HCT116 (cell line): Measurements from ENCODE around the gene SERPINB11. TPM values are rescaled to one million over a fixed set of nuclear protein-coding genes. Genes with fewer than 3 reads are reported as not detected.

ENCODE experiments used
- ATAC-seq: fragments of 200-7000 bp; cut with Tn5 transposase; 2 replicates; pipeline ENCODE4 v1.9.1; 2020; ENCODE audit warnings: mild to moderate bottlenecking, moderate library complexity
- BruUV-seq: library from RNA; stranded (reverse); fragments of 400-500 nt; replicated peaks from 2 replicates; lab custom pipeline; 2021; lab: Mats Ljungman, UMichigan
- CTCF ChIA-PET: fragments of 300-600 bp; sonication (Branson Sonifier 250); formaldehyde crosslinking; loops from one replicate; lab custom pipeline; 2021; ENCODE audit warnings: antibody characterized with exemption; lab: Charles Lee
- POLR2A ChIA-PET: fragments of 300-600, 350-600 bp; sonication (Branson Sonifier 250); formaldehyde crosslinking; loops from one replicate; lab custom pipeline; 2021; ENCODE audit warnings: antibody characterized with exemption; lab: Charles Lee
- RAD21 ChIA-PET, 2 experiments: fragments of 300-600 bp; sonication (Branson Sonifier 250); formaldehyde crosslinking; loops; one replicate each; lab custom pipeline; 2023; ENCODE audit warnings: low total read pairs in 2 of 2; ENCODE audit not compliant: uncharacterized antibody in 2 of 2, unreplicated experiment in 2 of 2, low non-redundant PET in 1 of 2; lab: Charles Lee
- DNase-seq: peaks from one replicate; pipeline ENCODE4 v3.0.0-alpha.2; 2010; ENCODE audit warnings: low read depth, low spot score
- H2AFZ ChIP-seq: fragments of 200-600 bp; shearing (Covaris generic), sonication (generic); 2 replicates; pipeline ENCODE4 v1.6.1; 2017; ENCODE audit warnings: low read depth, mixed run types, mixed read lengths, antibody characterized with exemption, low read length; ENCODE audit not compliant: poor library complexity, severe bottlenecking
- H3K27ac ChIP-seq: 2 replicates; pipeline ENCODE4 v1.5.1; 2012; ENCODE audit warnings: low read depth, low read length
- H3K27me3 ChIP-seq: fragments of 200-600 bp; sonication (generic); 2 replicates; pipeline ENCODE4 v1.6.1; 2016; ENCODE audit warnings: mixed run types, low read length, mixed read lengths; ENCODE audit not compliant: insufficient read depth
- H3K36me3 ChIP-seq, 2 experiments: fragments of 200-500 bp in 1 of 2; fragments of 200-600 bp in 1 of 2; sonication (Bioruptor generic) in 1 of 2; sonication (generic) in 1 of 2; 2 replicates each; pipeline versions ENCODE4 v1.5.1 to v1.6.1; 2014 to 2016; ENCODE audit warnings: low read length in 2 of 2, inconsistent platforms in 1 of 2, mixed read lengths in 1 of 2, mixed run types in 1 of 2; ENCODE audit not compliant: insufficient read depth in 2 of 2, control insufficient read depth in 1 of 2
- H3K4me1 ChIP-seq, 2 experiments: fragments of 200-600 bp in 1 of 2; sonication (generic) in 1 of 2; 2 replicates each; pipeline versions ENCODE4 v1.5.1 to v1.6.1; 2012 to 2017; ENCODE audit warnings: low read length in 2 of 2, inconsistent platforms in 1 of 2, mild to moderate bottlenecking in 1 of 2, mixed read lengths in 1 of 2, mixed run types in 1 of 2, moderate library complexity in 1 of 2; ENCODE audit not compliant: insufficient read depth in 2 of 2, control insufficient read depth in 1 of 2
- H3K4me2 ChIP-seq: fragments of 200-600 bp; sonication (generic); 2 replicates; pipeline ENCODE4 v1.6.1; 2017; ENCODE audit warnings: mixed run types, low read length, mixed read lengths
- H3K4me3 ChIP-seq, 2 experiments: fragments of 200-600 bp in 1 of 2; sonication (generic) in 1 of 2; replicated peaks in 1 of 2; 2 replicates each; pipeline ENCODE4 v1.5.1; 2011 to 2016; ENCODE audit warnings: low read length in 2 of 2, control low read depth in 1 of 2, low read depth in 1 of 2, mild to moderate bottlenecking in 1 of 2, mixed read lengths in 1 of 2, mixed run types in 1 of 2
- H3K79me2 ChIP-seq: fragments of 200-600 bp; sonication (generic); 2 replicates; pipeline ENCODE4 v1.6.1; 2017; ENCODE audit warnings: mild to moderate bottlenecking, mixed run types, low read length, moderate library complexity, mixed read lengths; ENCODE audit not compliant: insufficient read depth
- H3K9ac ChIP-seq: fragments of 200-600 bp; sonication (generic); 2 replicates; pipeline ENCODE4 v1.6.1; 2016; ENCODE audit warnings: low read length, mixed read lengths
- H3K9me2 ChIP-seq: fragments of 200-600 bp; sonication (generic), shearing (Covaris generic); 2 replicates; pipeline ENCODE4 v1.6.1; 2017; ENCODE audit warnings: mixed run types, mild to moderate bottlenecking, moderate library complexity; ENCODE audit not compliant: insufficient read depth
- H3K9me3 ChIP-seq, 2 experiments: fragments of 200-500 bp in 1 of 2; fragments of 200-600 bp in 1 of 2; sonication (Bioruptor generic) in 1 of 2; sonication (generic) in 1 of 2; 2 replicates each; pipeline ENCODE4 v1.6.1; 2014 to 2017; ENCODE audit warnings: low read length in 2 of 2, mixed read lengths in 2 of 2, inconsistent platforms in 1 of 2, low read depth in 1 of 2, mild to moderate bottlenecking in 1 of 2, mixed run types in 1 of 2, moderate library complexity in 1 of 2; ENCODE audit not compliant: control insufficient read depth in 1 of 2, insufficient read depth in 1 of 2
- H4K20me1 ChIP-seq: fragments of 200-600 bp; sonication (generic), shearing (Covaris generic); 2 replicates; pipeline ENCODE4 v1.6.1; 2017; ENCODE audit warnings: mixed run types, mild to moderate bottlenecking, moderate library complexity; ENCODE audit not compliant: insufficient read depth
- CTCF ChIP-seq, 3 experiments: fragments of 200-600 bp in 1 of 3; sonication (generic) in 1 of 3; IDR thresholded peaks in 2 of 3; conservative IDR thresholded peaks in 1 of 3; 2 replicates each; pipeline ENCODE4 v1.5.1; 2012 to 2017; ENCODE audit warnings: low read depth in 2 of 3, low read length in 2 of 3, antibody characterized with exemption in 1 of 3, borderline replicate concordance in 1 of 3, control low read depth in 1 of 3, mild to moderate bottlenecking in 1 of 3, mixed read lengths in 1 of 3, mixed run types in 1 of 3, moderate library complexity in 1 of 3; ENCODE audit not compliant: insufficient read depth in 1 of 3
- ELF1 ChIP-seq: IDR thresholded peaks from 2 replicates; pipeline ENCODE4 v1.6.1; 2012; ENCODE audit warnings: low read depth, borderline replicate concordance
- POLR2A ChIP-seq: IDR thresholded peaks from 2 replicates; pipeline ENCODE4 v1.7.0; 2011; ENCODE audit warnings: borderline replicate concordance; ENCODE audit not compliant: insufficient read depth, insufficient read length; ENCODE audit errors: extremely low read depth
- RAD21 ChIP-seq: IDR thresholded peaks from 2 replicates; pipeline ENCODE4 v1.6.1; 2012; ENCODE audit warnings: low read depth, mild to moderate bottlenecking
- REST ChIP-seq: IDR thresholded peaks from 2 replicates; pipeline ENCODE4 v1.6.1; 2012; ENCODE audit warnings: low read depth
- ZNF274 ChIP-seq: fragments of 200-500 bp; sonication (Bioruptor generic); IDR thresholded peaks from 2 replicates; pipeline ENCODE4 v1.6.1; 2014; ENCODE audit warnings: mild to moderate bottlenecking, low read depth, low read length, inconsistent platforms
- intact Hi-C: fragments of 100-400 bp; cut with micrococcal nuclease; formaldehyde crosslinking; loops from 2 replicates; pipeline ENCODE4 v1.10.0; 2022
- total RNA-seq: library from RNA; stranded (reverse); gene quantifications from one replicate; pipeline ENCODE4 v1.2.1, GENCODE V29; 2021; ENCODE audit not compliant: unreplicated experiment

The SERPINB11 gene
- total RNA-seq, 1 experiment from 2014 or later, result not detected

- RAD21 ChIA-PET, result no interaction called here
- no peak overlapping the region for H3K9ac ChIP-seq
- DNase-seq (peak; percentile 44), ATAC-seq (peak; percentile 99)
- H3K4me2 ChIP-seq, result no peak overlapping the region
- H3K79me2 ChIP-seq, result no peaks in the 10 kb centered on the region
- peak overlapping the region; percentile 19 for H2AFZ ChIP-seq
- no peaks in the 10 kb centered on the region for H3K9me2 ChIP-seq
- H3K9me3 ChIP-seq, result no peaks in the 10 kb centered on the region
- CTCF ChIA-PET, result no interaction called here
- TF ChIP-seq POLR2A (no peak), ZNF274 (no peak), ELF1 (no peak), REST (no peak), CTCF (IDR thresholded peaks at IDR 0.05 in 2 of 3, conservative IDR thresholded peaks at IDR 0.05 in 1 of 3; ENCODE audit: borderline replicate concordance in 1 of 3, insufficient read depth in 1 of 3, low read depth in 2 of 3, low read length in 2 of 3) (peak; percentile 58 to 82 (median 70); a peak in 5 of 6 replicates), RAD21 (peak; percentile 77)
- TF ChIP-seq, all 23 proteins: peak for 2
- no peaks in the 10 kb centered on the region for H4K20me1 ChIP-seq
- POLR2A ChIA-PET, result no interaction called here
- H3K36me3 ChIP-seq, result no peaks in the 10 kb centered on the region
- no peaks in the 10 kb centered on the region for H3K4me1 ChIP-seq
- intact Hi-C loops, result loop anchor here (1.0 kb wide), 1 partner anchor 158 kb away; no protein-coding TSS in a partner anchor
- no peak overlapping the region for H3K27ac ChIP-seq
- no TSS peak for BruUV-seq
- no peaks in the 10 kb centered on the region for H3K27me3 ChIP-seq
- no peak overlapping the region for H3K4me3 ChIP-seq
These were observed 26.0 kb upstream of the SERPINB11 start for GRCh38 chr18:63676526-63677323.
